Natural killer cell (primary cell): ENCODE measurements around the gene ACBD5. TPM values are rescaled to one million over a fixed set of nuclear protein-coding genes. Genes with fewer than 3 reads are reported as not detected.

Experiments
- ATAC-seq, 3 donors: fragments of 150-1000 bp in 2 of 3; fragments of 200-7000 bp in 1 of 3; cut with Tn5 transposase; 1 replicate in 1 of 3; 2 replicates in 2 of 3; pipeline ENCODE4 v1.10.0; 2021; ENCODE audit warnings: mild to moderate bottlenecking in 2 of 3, moderate library complexity in 2 of 3
- DNase-seq, 2 donors: peaks; one replicate each; pipeline versions ENCODE4 v3.0.0 to v3.0.0-alpha.2; 2013 to 2021; ENCODE audit warnings: mixed read lengths in 1 of 2
- H3K27ac ChIP-seq: one replicate; pipeline ENCODE4 v1.5.1; 2013; ENCODE audit warnings: mild to moderate bottlenecking, low read length
- H3K27me3 ChIP-seq: one replicate; pipeline ENCODE4 v1.6.1; 2013; ENCODE audit warnings: low read length; ENCODE audit not compliant: control insufficient read depth, insufficient read depth
- H3K36me3 ChIP-seq: one replicate; pipeline ENCODE4 v1.6.1; 2013; ENCODE audit warnings: low read length; ENCODE audit not compliant: control insufficient read depth, insufficient read depth
- H3K4me1 ChIP-seq: one replicate; pipeline ENCODE4 v1.6.1; 2013; ENCODE audit warnings: low read length; ENCODE audit not compliant: control insufficient read depth, insufficient read depth
- H3K4me3 ChIP-seq: one replicate; pipeline ENCODE4 v1.5.1; 2013; ENCODE audit warnings: low read length
- H3K9me3 ChIP-seq: one replicate; pipeline ENCODE4 v1.6.1; 2013; ENCODE audit warnings: low read length; ENCODE audit not compliant: control insufficient read depth, insufficient read depth
- H3K27ac Mint-ChIP-seq, 2 donors: one replicate each; pipeline ENCODE4 v1.8.0; 2022; ENCODE audit warnings: mild to moderate bottlenecking in 2 of 2, mixed read lengths in 2 of 2, moderate library complexity in 1 of 2
- H3K27me3 Mint-ChIP-seq, 2 donors: one replicate each; pipeline ENCODE4 v1.8.0; 2022; ENCODE audit warnings: low read depth in 2 of 2, mixed read lengths in 2 of 2
- H3K36me3 Mint-ChIP-seq: one replicate; pipeline ENCODE4 v1.8.0; 2022; ENCODE audit warnings: mixed read lengths
- H3K4me1 Mint-ChIP-seq, 2 donors: one replicate each; pipeline ENCODE4 v1.8.0; 2022; ENCODE audit warnings: mixed read lengths in 2 of 2
- H3K4me3 Mint-ChIP-seq: one replicate; pipeline ENCODE4 v1.8.0; 2022; ENCODE audit warnings: mild to moderate bottlenecking, moderate library complexity, mixed read lengths
- H3K9me3 Mint-ChIP-seq, 2 donors: one replicate each; pipeline ENCODE4 v1.8.0; 2022; ENCODE audit warnings: mixed read lengths in 2 of 2
- WGBS: methylation state at CpG from one replicate; pipeline ENCODE4 v1.1.7; 2013; ENCODE audit warnings: missing lambda C conversion rate; ENCODE audit not compliant: insufficient coverage; 5-methylcytosine and 5-hydroxymethylcytosine counted together
- intact Hi-C: fragments of 100-400 bp; cut with micrococcal nuclease; formaldehyde crosslinking; loops from one replicate; pipeline ENCODE4 v1.14.2; 2022
- total RNA-seq, 4 donors: library from RNA; stranded (reverse); fragments of 120-200 nt in 1 of 4; gene quantifications; one replicate each; pipeline versions ENCODE4 v1.2.3 to v1.2.4, GENCODE V29; 2013 to 2022
- TF ChIP-seq, protein P1 (sequence below): fragments of 200-600 bp; IDR thresholded peaks from one replicate; pipeline ENCODE4 v1.8.0; 2022; ENCODE audit warnings: antibody characterized with exemption

The ACBD5 gene
- total RNA-seq, 3 donors from 2014 or later (not counting 1 experiment from before 2014, with no cell fraction given), result 38.2 to 58.8 (median 47.4) TPM

DNA sequence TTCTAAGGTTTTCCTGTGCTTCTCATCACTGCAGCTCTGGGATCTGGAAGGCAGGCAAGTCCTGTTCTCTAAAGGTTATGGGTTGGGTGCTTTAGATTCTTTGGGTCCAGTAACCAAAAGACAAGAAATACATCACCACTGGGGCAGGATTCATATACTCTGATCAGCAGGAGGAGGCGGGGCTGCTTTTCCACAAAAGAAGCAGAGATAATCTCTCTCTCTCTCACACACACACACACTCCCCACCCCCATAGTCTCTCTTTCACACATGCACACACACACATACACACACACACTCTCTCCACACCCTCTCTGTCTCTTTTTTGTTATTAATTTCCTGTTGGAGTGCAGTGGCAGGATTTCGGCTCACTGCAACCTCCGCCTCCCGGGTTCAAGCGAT, 13.0 kb upstream of the ACBD5 start:
- H3K27ac ChIP-seq, result no peak overlapping the region
- 97% methylated on average over 5 of the region's 5 CpGs for WGBS
- H3K27me3 ChIP-seq, result peaks cover 9% of the 10 kb centered on the region
- intact Hi-C loops, result no loop called here
- no peak overlapping the region for H3K4me3 ChIP-seq
- H3K36me3 ChIP-seq, result no peaks in the 10 kb centered on the region
- peaks cover 5% of the 10 kb centered on the region for H3K36me3 Mint-ChIP-seq
- peak overlapping the region; percentile 81 for H3K4me3 Mint-ChIP-seq
- H3K9me3 ChIP-seq, result no peaks in the 10 kb centered on the region
- peak overlapping the region; percentile 68 to 85 for H3K27ac Mint-ChIP-seq
- no peak for ATAC-seq
- TF ChIP-seq, protein P1, sequence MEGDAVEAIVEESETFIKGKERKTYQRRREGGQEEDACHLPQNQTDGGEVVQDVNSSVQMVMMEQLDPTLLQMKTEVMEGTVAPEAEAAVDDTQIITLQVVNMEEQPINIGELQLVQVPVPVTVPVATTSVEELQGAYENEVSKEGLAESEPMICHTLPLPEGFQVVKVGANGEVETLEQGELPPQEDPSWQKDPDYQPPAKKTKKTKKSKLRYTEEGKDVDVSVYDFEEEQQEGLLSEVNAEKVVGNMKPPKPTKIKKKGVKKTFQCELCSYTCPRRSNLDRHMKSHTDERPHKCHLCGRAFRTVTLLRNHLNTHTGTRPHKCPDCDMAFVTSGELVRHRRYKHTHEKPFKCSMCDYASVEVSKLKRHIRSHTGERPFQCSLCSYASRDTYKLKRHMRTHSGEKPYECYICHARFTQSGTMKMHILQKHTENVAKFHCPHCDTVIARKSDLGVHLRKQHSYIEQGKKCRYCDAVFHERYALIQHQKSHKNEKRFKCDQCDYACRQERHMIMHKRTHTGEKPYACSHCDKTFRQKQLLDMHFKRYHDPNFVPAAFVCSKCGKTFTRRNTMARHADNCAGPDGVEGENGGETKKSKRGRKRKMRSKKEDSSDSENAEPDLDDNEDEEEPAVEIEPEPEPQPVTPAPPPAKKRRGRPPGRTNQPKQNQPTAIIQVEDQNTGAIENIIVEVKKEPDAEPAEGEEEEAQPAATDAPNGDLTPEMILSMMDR, result no peak
- no peaks in the 10 kb centered on the region for H3K9me3 Mint-ChIP-seq
- H3K27me3 Mint-ChIP-seq, result peaks cover 7 to 9% of the 10 kb centered on the region in 2 donors
- no peak for DNase-seq
- H3K4me1 ChIP-seq, result peaks cover 28% of the 10 kb centered on the region
- peaks cover 24 to 26% of the 10 kb centered on the region in 2 donors for H3K4me1 Mint-ChIP-seq

DNA sequence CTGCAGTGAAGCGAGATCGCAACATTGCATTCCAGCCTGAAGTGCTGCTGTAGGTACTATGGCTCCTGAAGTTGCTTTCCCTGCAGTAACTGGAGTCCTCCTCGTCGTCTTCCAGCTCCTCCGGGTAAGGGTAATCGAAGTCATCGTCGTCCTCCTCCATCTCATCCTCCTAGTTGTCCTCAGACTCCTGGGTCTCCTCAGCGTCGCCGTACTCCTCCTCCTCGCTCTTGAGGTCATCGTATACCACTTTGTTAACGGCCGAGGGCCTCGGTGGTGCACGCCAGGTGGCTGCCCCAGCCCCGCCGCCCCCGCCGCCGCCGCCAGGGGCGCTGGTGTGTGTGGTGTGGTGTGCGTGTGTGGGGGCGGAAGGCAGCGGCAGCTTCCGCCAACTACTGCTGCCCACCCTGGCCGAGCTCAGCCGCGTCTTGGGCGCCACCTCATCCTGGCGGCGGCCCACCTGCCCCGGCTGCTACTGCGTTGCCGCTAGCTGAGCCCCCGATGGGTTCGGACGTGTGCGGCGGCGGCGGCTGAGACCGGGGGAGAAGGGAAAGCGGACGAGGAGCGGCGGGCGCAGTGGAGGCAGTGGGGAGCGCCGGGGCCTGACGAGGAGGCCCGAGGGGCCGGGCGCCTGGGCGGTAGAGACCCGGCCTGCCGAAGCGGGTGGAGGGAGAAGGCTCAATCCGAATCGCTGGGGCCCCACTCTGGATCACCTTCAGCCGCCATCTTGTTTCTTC, 11.8 kb upstream of the ACBD5 start:
- H3K9me3 ChIP-seq, result no peaks in the 10 kb centered on the region
- H3K27me3 ChIP-seq, result no peaks in the 10 kb centered on the region
- Mint-ChIP-seq H3K27ac (peak overlapping the region; percentile 68 to 85), H3K36me3 (no peaks in the 10 kb centered on the region), H3K4me1 (peaks cover 12 to 17% of the 10 kb centered on the region in 2 donors), H3K27me3 (peaks cover 0 to 2% of the 10 kb centered on the region in 2 donors), H3K9me3 (no peaks in the 10 kb centered on the region), H3K4me3 (peak overlapping the region; percentile 81)
- peak overlapping the region; percentile 47 for H3K4me3 ChIP-seq
- intact Hi-C loops, result no loop called here
- WGBS, result 21% methylated on average over 62 of the region's 63 CpGs
- H3K4me1 ChIP-seq, result peaks cover 16% of the 10 kb centered on the region
- TF ChIP-seq, protein P1, result peak; percentile 86
- peak; percentile 82 to 84 for DNase-seq
- peak overlapping the region; percentile 81 for H3K27ac ChIP-seq
- H3K36me3 ChIP-seq, result no peaks in the 10 kb centered on the region
- peak; percentile 97 to 99 (median 97) for ATAC-seq

DNA sequence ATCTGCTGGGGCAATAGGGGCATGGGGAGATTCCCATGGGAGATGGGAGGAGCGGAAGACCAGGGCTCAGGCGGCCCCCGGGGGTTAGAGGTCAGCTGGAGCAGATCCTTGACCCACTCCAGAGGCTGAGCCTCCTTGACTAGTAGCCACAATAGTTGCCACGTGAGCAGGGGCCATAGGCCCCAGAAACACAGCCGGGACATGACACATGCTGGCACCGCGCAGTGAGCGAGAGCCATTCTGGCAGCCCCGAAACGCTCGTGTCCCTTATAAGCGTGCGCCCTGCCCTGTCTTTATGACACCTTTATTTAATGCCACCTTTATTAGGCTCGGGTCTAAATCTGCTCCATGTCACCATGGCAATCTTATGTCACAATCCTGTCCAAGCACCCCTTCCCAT, 11.0 kb upstream of the ACBD5 start:
- intact Hi-C loops, result no loop called here
- WGBS, result 98% methylated on average over 14 of the region's 14 CpGs
- no peaks in the 10 kb centered on the region for H3K9me3 ChIP-seq
- no peak overlapping the region for H3K27ac Mint-ChIP-seq
- H3K4me1 ChIP-seq, result peaks cover 10% of the 10 kb centered on the region
- H3K4me3 ChIP-seq, result no peak overlapping the region
- no peaks in the 10 kb centered on the region for H3K27me3 ChIP-seq
- H3K4me1 Mint-ChIP-seq, result peaks cover 7 to 12% of the 10 kb centered on the region in 2 donors
- no peaks in the 10 kb centered on the region for H3K36me3 Mint-ChIP-seq
- TF ChIP-seq, protein P1, result no peak
- ATAC-seq (no peak), DNase-seq (no peak)
- H3K4me3 Mint-ChIP-seq, result peak overlapping the region; percentile 13
- no peak overlapping the region for H3K27ac ChIP-seq
- no peaks in the 10 kb centered on the region for H3K36me3 ChIP-seq
- no peaks in the 10 kb centered on the region for H3K27me3 Mint-ChIP-seq
- H3K9me3 Mint-ChIP-seq, result no peaks in the 10 kb centered on the region
